HG03342 (cell line): ENCODE data around the gene RNF213.

Experiments used
- ATAC-seq: cut with Tn5 transposase; IDR thresholded peaks from one replicate; pipeline ENCODE4 v1.9.1; 2021; ENCODE audit warnings: mild to moderate bottlenecking, moderate library complexity; ENCODE audit not compliant: unreplicated experiment

The RNF213 gene

DNA sequence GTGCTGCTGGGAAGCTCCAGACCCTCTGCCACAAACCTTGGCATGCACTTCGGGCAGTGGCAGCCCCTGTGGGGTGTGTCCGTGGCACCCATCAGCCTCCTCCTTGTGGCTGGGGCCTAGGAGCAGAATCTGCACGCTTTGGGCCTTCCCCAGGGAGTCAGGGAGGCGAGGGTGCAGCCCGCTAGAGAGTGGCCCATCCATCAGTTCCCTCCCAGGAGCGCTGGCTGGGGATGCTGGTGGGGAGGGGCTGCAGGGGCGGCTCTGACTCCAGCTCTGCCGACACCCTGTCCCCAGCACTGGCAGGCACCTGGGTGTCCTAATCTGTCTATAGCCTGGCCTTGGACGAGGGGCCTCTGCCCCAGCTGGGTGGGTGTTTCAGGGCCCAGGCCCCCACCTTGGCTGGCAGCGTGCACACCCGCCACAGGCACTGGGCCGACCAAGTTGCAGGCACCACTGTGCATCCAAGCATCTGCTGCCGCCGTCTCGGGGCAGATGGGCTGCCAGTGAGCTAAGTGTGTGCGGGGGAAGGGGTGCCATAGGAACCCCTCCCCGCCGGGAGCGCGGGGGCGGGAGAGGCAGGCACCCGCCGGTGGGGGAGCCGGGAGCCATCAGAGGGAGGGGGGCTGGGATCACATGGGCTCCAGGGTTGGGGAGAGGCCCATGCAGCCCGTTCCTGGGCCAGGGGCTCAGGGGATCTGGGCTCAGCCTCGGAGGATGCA is 184.5 kb downstream of the RNF213 start:
- no peak for ATAC-seq

- no peak for ATAC-seq
Measured at GRCh38 chr17:80445726-80446110, 185.1 kb downstream of the RNF213 start.

DNA sequence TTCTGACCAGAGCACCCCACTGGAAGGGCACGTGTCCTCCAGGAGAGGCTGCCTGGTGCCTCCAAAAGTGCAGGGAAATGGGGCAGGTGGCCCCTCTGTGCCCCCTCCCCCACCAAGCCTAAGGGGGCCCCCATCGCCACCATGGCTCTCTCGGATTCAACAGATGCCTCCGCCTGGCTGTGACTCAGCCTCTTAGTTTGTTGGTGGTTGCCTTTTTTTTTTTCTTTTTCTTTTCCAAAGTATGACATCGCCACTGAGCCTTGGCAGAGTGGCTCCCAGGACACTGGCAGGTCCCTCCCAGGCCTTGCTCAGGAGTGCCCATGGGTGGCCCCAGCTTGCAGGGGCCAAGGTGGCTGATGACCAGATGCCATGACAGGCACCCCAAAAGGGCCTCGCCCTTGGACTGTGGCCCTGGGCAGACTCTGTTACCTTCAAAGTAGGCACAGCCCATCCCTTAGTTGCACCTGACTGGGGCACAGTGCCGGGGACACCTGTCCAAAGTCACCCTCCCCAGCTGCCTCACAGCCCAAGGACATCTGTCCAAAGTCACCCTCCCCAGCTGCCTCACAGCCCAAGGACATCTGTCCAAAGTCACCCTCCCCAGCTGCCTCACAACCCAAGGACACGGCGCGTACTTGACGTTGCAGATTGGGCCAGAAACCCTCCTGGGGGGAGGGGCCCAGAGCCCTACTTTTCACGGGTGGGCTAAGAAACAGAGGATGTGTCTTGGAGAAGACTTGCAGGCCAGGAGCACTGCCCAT is 186.2 kb downstream of the RNF213 start:
- no peak for ATAC-seq

- no peak for ATAC-seq
Measured at GRCh38 chr17:80447790-80448189, 187.1 kb downstream of the RNF213 start.
